ENCODE data around the gene MT3. TPM values are rescaled to one million over a fixed set of nuclear protein-coding genes. Genes with fewer than 3 reads are reported as not detected.

MT3 gene
- total and polyA plus RNA-seq, 2 of the 8 experiments (the other 6 are each of a cell fraction or from before 2014, with no cell fraction given), result 0.17 TPM; not detected in 1

GRCh38 chr16:56607109-56607618 lies 17.8 kb downstream of the MT3 start (continued):
- no peak for TF ChIP-seq EP300 (IDR thresholded peaks at IDR 0.05; ENCODE audit: borderline replicate concordance in 1 of 2, low read depth in 2 of 2, low read length in 2 of 2)
- TF ChIP-seq NANOG (IDR thresholded peaks at IDR 0.05; ENCODE audit: insufficient read depth, low read depth, low read length, poor library complexity, severe bottlenecking), result no peak
- no peak for TF ChIP-seq E2F6 (IDR thresholded peaks at IDR 0.05)
- TF ChIP-seq CHD1 (IDR thresholded peaks at IDR 0.05; ENCODE audit: low read depth, low read length), result no peak
- no peak for TF ChIP-seq YY1 (IDR thresholded peaks at IDR 0.05; ENCODE audit: low read depth, low read length)
- TF ChIP-seq CBX8 (IDR thresholded peaks at IDR 0.05; ENCODE audit: borderline replicate concordance, low read depth, low read length), result no peak

Measured in H1 (cell line).